Myocyte (in vitro differentiated cells): ENCODE measurements around the gene CHN2. TPM values are rescaled to one million over a fixed set of nuclear protein-coding genes. Genes with fewer than 3 reads are reported as not detected.
"Not testable (repeated sequence)": the region's sequence is repeated elsewhere in the genome, so short reads cannot be mapped to it uniquely, and the experiment has no call there.

Experiments
- DNase-seq: peaks from one replicate; pipeline ENCODE4 v3.0.0-alpha.2; 2012; ENCODE audit warnings: low read depth
- total RNA-seq: library from RNA; depleted of rRNA; stranded (reverse); fragments of >200 nt; gene quantifications from 2 replicates; pipeline ENCODE4 v1.2.3, GENCODE V29; 2014

Gene CHN2
- total RNA-seq, 1 donor from 2014 or later, result 3.2 TPM

DNA sequence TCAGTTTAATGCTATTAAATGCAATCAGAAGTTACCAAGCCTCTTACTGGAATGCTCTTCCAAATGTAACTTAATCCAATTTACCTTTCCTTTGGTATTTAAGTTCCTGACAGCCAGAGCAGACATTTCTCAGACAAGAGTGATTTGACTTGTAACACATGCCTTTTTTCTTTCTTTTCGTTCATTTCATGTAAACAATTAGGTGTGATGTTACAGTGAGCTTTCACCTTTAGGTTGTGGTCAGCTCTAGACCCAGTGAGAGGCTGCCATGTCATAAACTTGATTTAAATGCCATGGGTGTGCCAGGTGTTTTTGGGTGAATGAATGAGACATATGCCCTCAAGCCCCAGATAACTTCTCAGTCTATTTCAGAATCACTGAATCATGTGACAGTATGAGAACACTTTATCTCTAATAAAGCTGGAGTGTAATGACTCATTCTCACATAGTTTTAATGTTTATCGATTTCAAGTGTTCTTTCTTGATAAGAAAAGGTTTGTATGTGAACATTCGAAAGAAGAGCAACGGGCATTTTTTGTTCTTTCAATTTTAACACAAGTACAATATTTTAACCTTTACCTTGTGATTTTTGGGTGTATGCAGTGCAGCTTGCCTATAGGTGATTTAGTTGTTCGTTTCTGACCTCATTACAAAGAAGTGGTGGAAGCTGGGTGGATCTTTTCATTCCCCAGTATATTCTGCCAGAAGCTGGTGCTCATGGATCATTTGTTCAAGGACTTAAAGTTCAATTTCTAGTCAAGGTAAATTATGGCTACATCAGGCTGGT lies 61.5 kb downstream of the CHN2 start:
- peak; percentile 24 for DNase-seq

DNA sequence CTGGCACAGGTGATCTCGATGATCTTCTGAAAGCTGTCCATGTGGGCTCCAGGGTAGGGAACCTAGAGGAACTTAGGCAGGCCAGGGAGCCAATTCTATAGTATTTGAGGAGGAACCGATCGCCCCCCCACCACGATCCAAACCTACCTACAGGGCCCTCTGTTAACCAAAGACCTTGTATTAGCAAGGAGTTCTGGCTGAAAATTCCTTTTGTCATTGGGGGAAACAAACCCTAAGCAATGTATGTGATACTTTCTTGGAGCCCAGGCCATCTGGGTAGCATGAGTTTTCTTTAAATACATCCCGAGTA lies 62.1 kb downstream of the CHN2 start:
- DNase-seq, result no peak

DNA sequence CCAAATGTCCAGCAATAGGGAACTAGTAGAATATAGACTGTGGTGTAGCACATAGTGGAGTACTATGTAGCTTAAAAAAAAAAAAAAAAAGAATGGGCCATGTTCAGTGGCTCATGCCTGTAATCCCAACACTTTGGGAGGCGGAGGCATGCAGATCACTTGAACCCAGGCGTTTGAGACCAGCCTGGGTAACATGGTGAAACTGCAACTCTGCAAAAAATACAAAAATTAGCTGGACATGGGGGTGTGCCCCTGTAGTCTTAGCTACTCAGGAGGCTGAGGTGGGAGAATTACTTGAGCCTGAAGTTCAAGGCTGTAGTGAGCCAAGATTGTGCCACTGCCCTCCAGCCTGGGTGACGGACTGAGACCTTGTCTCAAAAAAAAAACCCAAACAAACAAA lies 64.4 kb downstream of the CHN2 start:
- DNase-seq, result no peak

DNA sequence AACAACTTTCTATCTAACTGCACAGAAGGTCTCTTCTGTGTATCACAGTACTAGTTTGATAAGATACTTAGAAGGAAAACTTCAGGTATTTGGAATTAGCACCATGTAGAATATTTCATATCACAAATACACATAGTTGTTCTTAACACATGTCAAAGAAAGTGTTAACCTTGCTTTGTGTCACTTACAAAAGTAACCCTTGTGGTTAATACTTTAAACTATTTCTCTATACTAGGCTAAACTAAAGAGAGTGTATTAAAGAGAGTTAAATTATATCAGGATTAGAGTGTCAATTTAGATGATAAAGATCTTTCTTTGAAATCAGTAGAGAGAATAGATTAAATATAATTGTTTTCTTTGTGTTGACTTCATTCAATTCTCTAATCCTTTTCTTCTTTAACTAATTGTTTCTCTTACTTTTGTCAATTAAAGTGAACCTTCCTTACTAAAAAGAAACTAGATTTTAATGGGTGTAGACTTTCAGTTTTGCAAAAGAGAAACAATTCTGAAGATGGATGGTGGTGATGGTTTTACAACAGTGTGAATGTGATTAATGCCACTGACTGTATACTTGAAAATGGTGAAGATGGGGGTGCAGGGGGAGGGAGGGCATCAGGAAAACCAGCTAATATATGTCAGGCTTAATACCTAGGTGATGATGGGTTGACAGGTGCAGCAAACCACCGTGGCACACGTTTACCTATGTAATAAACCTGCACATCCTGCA lies 67.8 kb downstream of the CHN2 start:
- DNase-seq, result no peak

DNA sequence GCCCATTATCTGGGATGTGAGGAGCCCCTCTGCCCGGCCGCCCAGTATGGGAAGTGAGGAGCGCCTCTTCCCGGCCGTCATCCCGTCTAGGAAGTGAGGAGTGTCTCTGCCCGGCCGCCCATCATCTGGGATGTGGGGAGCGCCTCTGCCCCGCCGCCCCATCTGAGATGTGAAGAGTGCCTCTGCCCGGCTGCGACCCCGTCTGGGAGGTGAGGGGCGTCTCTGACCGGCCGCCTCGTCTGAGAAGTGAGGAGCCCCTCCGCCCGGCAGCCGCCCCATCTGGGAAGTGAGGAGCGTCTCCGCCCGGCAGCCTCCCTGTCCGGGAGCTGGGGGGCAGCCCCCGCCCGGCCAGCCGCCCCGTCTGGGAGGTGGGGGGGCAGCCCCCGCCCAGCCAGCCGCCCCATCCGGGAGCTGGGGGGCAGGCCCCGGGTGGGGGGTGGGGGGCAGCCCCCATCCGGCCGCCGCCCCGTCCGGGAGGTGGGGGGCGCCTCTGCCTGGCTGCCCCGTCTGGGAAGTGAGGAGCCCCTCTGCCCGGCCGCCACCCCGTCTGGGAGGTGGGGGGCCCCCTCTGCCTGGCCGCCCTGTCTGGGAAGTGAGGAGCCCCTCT lies 69.1 kb downstream of the CHN2 start:
- DNase-seq, result not testable (repeated sequence)

DNA sequence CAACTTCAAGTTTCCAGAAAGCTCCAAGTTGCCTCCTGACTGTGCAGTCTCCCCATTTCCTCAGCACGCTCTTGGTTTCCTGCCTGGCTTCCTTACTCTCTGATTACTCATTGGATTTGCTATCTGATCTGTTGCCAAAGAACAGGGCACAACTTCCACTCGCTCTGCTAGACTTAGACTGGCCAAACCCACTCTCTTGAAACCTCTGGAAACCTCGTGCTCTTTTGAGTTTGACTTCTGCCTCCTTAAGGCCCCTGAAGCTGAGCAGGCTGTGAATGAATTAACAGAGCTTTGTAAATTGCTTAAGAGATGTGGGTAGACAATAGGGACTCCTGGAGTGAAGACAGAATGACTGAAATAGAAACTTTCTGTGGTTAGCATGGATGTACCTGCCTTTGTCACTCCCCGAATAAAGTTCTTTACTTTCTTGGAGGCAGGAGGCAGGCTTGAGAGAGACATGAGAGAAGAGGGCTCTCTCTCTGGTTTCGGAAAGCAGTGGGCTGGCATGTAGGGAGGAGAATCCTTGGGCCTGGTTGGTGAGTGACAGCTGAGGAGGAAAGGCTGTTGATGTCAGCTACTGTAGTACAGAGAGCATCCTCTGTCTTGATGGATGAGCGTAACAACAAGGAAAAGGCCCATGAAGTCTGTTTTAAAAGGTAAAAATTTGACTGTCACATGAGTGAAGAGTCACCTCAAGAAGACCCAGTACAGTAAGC lies 70.8 kb downstream of the CHN2 start:
- DNase-seq, result peak; percentile 62

DNA sequence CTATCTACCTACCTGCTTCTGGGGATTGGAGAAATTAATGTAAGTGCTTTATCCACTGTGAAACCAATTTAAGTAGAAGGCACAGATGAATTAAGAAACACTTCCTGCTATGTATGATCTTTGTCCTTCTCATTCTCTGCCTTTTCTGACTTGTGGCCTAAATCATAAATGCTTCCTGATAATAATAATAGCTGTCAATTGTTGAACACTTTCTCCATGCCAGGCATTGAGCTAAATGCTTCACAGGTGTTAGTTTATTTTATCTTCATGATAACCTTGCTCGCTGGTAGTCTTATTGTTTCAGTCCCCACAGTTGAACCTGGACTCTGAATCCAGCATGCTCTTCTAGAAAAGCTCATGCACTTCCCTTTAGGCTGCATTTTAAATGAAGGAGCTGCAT lies 75.4 kb downstream of the CHN2 start:
- DNase-seq, result no peak

DNA sequence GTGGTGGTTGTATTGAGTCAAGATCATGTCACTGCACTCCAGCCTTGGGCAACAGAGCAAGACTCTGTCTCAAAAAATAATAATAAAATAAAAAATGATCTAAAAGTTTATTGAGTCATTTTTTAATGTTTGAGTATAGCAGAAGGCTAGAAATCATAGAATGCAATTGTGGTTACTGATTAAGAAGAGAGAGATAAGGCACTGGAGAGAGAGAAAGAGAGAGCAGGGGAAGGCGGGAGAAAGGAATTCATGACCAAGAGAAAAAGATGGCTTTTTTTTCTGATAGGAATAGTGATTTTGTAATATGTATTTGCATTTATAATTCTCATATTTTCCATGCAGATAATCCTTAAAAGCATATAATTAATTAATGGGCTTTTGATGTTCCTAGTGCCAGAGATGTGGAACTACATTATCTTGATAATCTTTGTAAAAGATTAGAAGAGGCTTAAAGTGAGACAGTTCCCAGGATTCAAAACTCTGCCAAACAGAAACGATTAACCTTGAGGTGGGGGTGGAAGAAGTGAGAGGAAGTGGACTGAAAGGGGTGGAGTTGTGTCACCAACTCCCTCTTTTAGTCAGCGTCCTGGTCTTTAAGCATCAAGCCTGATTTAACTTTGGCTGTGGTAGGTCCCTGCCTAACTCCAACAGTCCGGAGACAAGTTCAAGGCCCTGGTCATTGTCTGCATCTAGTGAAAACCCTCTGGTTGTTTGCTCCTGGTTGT lies 76.2 kb downstream of the CHN2 start:
- DNase-seq, result no peak

DNA sequence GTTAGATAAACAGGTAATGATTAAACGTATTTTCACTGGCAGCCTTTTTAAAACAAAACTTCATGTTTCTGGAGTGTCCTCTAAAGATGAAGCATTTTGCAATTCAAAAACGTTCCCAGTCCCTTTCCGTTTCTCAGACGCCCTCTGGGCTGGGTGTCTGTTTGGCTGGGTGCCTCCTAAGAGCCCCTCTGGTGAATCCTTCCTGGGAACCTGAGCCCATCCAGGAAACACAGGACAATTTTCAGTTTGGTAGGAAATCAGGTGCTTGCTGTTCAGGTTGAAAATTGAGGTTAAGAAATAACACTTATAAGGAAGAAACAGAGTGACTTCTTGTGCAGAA lies 76.7 kb downstream of the CHN2 start:
- DNase-seq, result no peak

DNA sequence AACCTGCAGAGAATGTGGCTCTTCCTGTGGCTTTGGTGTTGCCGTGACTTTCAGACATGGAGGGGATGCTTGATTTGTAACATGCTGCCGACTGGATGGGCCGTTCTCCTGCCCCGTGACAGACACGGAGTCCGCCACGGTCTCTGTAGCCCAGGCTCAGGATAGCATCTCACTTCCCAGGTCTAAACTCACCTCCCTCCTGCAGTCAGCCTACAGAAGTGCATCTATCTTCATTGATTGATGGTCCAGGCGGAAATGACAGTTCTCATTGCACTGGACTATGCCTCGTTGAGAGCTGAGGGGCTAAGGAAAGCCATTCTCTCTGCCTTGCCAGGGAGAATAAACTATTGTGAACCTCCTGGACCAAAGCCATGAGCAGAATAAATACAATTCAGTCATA lies 77.5 kb downstream of the CHN2 start:
- no peak for DNase-seq

DNA sequence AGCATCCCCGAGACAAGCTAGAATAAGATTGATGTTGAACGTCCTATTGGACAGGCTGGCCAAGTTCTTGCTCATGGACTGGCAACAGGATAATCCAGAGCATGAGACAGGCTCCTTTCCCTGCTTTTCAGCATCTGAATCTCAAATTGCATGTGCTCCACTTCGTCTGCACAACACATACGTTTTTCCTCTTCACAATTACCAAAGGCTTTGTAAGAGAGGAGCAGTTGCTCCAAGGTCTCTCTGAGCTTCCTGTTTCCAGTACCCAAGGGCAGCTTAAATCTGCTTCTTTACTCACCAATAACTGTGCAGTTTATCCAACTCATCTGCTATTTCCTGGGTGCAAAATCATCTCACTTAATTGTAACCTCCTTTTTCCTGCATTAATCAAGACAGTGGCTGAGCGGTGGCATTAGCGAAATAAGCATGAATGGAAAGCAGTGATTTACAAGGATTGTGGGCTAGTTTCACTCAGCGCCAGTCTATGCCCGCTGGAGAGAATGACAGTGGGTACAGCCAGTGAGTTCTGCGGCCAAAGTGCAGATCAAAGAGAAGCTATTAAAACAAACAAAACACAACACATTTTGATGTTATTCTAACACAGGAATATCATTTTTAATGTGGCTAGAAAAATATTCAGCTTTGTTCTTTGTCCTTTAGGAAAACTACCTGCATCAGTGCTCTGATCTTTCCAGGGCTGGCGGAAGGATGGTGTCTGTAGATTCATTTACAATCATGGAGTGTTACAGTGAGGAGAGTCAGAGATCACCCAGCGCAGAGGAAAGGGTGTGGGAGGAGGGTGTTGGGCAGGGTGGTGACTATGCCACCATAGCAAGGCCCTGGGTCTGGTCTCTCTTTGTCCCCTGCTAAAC lies 79.8 kb downstream of the CHN2 start:
- peak; percentile 65 for DNase-seq

DNA sequence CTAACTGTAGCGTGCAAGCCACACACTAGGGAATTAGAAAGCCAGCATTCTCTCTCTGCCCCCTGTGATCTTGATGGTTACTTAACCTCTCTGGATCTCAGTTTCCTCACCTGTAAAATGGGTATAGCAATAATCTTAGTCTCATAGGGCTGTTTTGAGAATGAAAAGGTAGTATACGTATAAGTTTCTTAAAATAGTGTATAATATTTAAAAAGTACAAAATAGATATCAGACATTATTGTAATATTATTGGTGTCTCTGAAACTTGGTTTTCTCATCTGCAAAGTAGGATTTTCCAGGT lies 80.4 kb downstream of the CHN2 start:
- no peak for DNase-seq

DNA sequence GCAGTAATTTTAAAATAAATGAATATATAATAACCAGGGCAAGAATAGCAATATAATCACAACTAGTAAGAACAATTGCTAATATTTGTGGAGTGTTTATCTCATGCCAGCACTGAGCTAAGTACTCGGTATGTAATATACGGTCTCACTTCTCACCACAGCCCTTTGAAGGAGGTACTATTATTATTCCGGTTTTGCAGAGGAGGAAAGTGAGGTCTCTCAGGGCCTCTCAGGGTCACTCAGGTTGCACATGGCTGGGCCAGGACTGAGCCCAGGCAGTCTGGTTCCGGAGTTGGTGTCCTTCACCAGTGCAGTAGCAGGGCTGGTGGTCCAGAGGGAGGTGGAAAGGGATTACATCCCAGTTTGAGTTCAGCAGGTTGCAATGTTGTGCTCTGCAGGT lies 80.9 kb downstream of the CHN2 start:
- no peak for DNase-seq

DNA sequence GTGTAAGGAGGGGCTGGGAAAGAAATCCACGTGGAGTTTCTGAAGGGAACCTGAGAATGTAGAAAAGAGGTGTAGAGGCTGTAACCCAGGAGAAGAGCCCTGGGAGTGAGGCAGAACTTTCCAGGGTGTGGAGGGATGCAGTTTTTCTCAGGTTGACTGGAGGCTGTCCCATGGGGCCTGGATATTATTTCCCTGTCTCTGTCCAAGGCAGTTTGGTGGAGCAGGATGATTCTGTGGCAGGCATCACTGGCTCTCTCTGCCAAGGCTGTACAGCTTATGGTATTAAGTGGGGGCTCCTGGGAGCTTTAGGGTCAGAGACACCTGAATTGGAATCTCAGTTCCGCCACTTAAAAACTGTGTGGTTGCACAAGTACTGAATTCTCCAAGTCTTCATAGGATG lies 81.6 kb downstream of the CHN2 start:
- DNase-seq, result no peak

DNA sequence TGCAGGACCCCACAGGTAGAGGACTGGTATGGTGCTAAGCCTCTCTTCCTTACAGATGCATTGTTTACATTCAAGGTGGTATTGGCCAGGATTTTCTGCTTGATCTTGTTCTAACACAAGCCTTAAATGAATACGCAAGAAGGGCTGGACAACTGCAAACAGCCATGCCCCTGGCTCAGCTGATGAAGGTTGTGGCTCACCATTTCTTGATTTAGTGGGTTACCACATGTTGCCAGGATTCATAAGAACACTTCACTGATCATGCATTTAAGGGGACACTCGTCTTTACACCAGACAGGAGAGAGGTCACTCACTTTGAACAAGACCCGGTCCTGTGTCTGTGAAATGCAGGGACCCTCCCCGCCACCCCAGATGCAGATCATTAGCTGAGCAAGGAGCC lies 82.2 kb downstream of the CHN2 start:
- peak; percentile 80 for DNase-seq

DNA sequence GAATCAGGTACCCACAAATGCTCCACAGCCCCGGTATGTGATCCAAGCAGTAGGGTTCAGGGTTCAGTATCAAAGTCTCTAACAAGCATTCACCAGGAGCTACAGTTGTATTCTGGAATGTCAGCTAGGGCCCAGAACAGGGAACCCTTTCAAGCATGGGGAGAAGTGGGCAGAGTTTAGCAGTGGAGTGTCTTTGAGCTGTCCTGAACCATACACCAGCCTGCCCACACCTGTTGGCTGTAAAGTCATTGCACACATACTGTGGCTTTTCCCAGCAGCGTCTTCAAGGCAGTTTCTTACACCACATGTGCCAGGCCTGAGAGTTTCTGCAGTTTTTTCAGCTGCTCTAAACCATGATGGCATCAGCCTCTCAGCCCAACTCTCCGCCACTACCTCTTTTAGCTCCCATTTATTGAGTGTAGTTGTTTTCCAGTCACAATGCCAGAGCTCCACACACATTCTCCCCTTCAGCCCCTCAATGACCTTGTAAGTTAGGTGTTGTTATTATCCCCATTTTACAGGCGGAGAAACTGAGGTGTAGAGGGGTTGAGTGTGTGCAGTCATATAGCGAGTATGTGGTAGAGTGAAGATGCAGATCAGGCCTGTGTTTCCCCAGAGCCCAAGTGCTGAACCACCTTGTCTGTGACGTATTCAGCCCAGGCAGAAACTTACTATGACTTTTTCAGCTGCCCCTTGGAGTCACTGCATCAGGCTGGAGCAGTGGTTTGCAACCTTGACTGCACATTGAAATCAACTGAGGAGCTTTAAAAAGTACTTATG lies 83.1 kb downstream of the CHN2 start:
- DNase-seq, result peak; percentile 93

DNA sequence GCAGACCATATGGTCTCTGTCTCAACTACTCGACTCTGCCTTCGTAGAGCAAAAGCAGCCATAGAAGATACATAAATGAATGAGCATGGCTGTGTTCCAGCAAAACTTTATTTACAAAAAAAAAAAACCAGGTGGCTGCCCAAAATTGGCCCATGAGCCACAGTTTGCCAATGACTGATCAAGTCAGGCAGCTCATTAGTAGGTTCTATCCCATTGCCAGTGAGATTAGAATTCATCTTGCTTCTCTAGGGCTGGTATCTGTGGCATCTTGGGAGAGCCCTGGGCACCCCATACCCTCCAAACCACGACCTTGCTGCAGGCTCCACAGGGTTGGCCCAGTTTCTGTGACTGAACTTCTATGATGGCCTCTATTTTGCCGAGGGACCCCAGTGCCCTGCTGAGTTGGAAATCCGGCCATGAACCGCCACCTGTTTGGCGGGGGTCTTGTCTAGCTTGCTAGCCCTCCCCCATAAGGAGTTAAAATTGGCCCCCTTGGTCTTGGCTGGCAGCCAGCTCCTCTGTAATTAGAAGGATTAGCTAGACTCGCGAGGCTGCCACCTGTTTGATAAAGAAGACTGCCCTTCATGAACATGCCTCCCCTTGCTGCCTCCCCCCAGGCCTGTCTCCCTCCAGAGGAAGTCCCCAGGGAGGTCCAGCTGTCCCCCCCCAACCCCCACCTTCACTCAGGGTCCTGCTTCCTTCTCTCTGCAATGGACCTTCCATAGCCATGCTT lies 83.9 kb downstream of the CHN2 start:
- peak; percentile 67 for DNase-seq

DNA sequence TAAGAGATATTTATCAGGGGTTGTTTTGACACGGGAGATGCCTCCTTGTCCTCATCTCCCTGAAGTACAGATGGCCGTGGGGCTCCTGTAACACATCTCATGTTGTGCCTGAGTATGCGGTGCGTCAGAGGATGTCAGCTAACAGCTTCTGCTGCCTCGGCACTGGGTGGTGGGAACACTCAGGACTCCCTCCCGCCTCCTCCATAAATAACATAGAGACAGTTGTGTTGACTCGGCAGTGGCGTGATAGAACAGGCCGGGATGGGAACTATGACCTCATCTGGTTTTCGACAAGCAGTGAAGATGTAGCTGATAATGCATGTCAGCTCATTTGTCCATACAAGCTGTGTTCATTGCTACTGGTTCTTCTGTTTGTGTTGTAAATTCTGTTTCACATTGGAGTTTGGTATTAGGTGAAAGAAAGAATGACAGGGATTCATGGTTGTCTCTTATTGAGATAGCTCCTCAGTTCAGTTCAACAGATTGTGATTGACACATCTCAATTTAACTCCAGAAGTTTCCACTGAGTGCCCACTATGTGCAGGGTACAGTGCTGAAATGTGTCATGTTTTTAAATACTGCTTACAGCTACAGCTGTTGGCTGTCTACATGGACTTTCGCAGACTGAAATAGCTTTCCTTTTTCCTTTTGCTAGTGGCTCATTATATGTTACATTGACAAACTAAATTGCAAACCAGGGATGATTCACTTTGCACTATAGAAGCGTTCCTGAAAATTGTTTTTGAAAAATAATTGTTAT lies 87.4 kb downstream of the CHN2 start:
- DNase-seq, result peak; percentile 72
